ENCODE data around the gene PARM1.
"Not testable (repeated sequence)": the region's sequence is repeated elsewhere in the genome, so short reads cannot be mapped to it uniquely, and the experiment has no call there.

PARM1 gene

GRCh38 chr4:74990276-74990875, 57.5 kb downstream of the PARM1 start:
- DNase-seq (ENCODE audit: low spot score): no peak

- DNase-seq (ENCODE audit: low spot score): not testable (repeated sequence)
These were observed 61.5 kb downstream of the PARM1 start for GRCh38 chr4:74994436-74994835.

- no peak for DNase-seq (ENCODE audit: low spot score)
These were observed 64.1 kb downstream of the PARM1 start for GRCh38 chr4:74996996-74997395.

- DNase-seq (ENCODE audit: low spot score): no peak
These were observed 65.2 kb downstream of the PARM1 start for GRCh38 chr4:74997948-74998729.

GRCh38 chr4:74999714-75000309, 66.9 kb downstream of the PARM1 start:
- no peak for DNase-seq (ENCODE audit: low spot score)

GRCh38 chr4:75001871-75002270, 69.0 kb downstream of the PARM1 start:
- no peak for DNase-seq (ENCODE audit: low spot score)

GRCh38 chr4:75002381-75002780, 69.5 kb downstream of the PARM1 start:
- no peak for DNase-seq (ENCODE audit: low spot score)

- no peak for DNase-seq (ENCODE audit: low spot score)
These were observed 71.1 kb downstream of the PARM1 start for GRCh38 chr4:75003979-75004378.

GRCh38 chr4:75004755-75005668, 72.1 kb downstream of the PARM1 start:
- DNase-seq (ENCODE audit: low spot score): no peak

- no peak for DNase-seq (ENCODE audit: low spot score)
These were observed 72.8 kb downstream of the PARM1 start for GRCh38 chr4:75005727-75006126.

- no peak for DNase-seq (ENCODE audit: low spot score)
These were observed 75.0 kb downstream of the PARM1 start for GRCh38 chr4:75007891-75008290.

GRCh38 chr4:75009138-75009537, 76.2 kb downstream of the PARM1 start:
- DNase-seq (ENCODE audit: low spot score): no peak

GRCh38 chr4:75011131-75011795, 78.3 kb downstream of the PARM1 start:
- DNase-seq (ENCODE audit: low spot score): no peak

- no peak for DNase-seq (ENCODE audit: low spot score)
These were observed 82.7 kb downstream of the PARM1 start for GRCh38 chr4:75015627-75016026.

GRCh38 chr4:75016472-75016871, 83.6 kb downstream of the PARM1 start:
- DNase-seq (ENCODE audit: low spot score): no peak

GRCh38 chr4:75018811-75019479, 86.0 kb downstream of the PARM1 start:
- DNase-seq (ENCODE audit: low spot score): no peak

- DNase-seq (ENCODE audit: low spot score): no peak
These were observed 92.5 kb downstream of the PARM1 start for GRCh38 chr4:75025431-75025830.

- no peak for DNase-seq (ENCODE audit: low spot score)
These were observed 95.4 kb downstream of the PARM1 start for GRCh38 chr4:75028196-75028854.

GRCh38 chr4:75030028-75030427, 97.1 kb downstream of the PARM1 start:
- DNase-seq (ENCODE audit: low spot score): no peak

- DNase-seq (ENCODE audit: low spot score): no peak
These were observed 97.8 kb downstream of the PARM1 start for GRCh38 chr4:75030649-75031235.

Measured in AG08396 (cell line).